GM19438 (cell line): ENCODE results near the gene SMARCAD1.

Source experiments
- ATAC-seq: cut with Tn5 transposase; IDR thresholded peaks from one replicate; pipeline ENCODE4 v1.9.1; 2021; ENCODE audit warnings: low read depth; ENCODE audit not compliant: unreplicated experiment

Gene SMARCAD1

GRCh38 chr4:94338681-94339351, 131.2 kb downstream of the SMARCAD1 start:
- ATAC-seq, result no peak

GRCh38 chr4:94339779-94340178, 132.1 kb downstream of the SMARCAD1 start:
- no peak for ATAC-seq
